HG03139 (cell line): Measurements from ENCODE around the gene ISG15.
"Not testable (repeated sequence)": the region's sequence is repeated elsewhere in the genome, so short reads cannot be mapped to it uniquely, and the experiment has no call there.

Experiments used
- ATAC-seq: cut with Tn5 transposase; IDR thresholded peaks from one replicate; pipeline ENCODE4 v1.9.1; 2021; ENCODE audit not compliant: unreplicated experiment

Gene ISG15

DNA sequence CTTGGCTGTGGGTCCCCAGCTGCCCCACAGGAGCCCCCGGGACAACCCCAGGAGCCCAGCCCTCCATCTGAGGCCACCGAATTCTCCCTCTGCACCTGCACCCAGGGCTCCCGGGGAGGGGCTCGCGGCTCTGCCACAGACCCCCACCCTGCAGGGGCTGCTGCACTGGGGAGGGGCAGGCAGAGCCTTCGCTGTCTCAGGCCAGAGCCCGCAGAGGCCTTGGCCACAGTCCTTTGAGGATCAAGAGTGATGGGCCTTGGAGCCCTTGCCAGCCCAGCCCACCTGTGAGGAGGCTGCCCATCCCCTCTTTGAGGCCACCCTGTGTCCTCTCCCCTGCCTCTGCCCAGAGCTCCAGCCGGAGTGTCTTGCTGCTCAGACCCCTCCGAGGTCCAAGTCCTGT lies 37.9 kb upstream of the ISG15 start:
- ATAC-seq, result no peak

DNA sequence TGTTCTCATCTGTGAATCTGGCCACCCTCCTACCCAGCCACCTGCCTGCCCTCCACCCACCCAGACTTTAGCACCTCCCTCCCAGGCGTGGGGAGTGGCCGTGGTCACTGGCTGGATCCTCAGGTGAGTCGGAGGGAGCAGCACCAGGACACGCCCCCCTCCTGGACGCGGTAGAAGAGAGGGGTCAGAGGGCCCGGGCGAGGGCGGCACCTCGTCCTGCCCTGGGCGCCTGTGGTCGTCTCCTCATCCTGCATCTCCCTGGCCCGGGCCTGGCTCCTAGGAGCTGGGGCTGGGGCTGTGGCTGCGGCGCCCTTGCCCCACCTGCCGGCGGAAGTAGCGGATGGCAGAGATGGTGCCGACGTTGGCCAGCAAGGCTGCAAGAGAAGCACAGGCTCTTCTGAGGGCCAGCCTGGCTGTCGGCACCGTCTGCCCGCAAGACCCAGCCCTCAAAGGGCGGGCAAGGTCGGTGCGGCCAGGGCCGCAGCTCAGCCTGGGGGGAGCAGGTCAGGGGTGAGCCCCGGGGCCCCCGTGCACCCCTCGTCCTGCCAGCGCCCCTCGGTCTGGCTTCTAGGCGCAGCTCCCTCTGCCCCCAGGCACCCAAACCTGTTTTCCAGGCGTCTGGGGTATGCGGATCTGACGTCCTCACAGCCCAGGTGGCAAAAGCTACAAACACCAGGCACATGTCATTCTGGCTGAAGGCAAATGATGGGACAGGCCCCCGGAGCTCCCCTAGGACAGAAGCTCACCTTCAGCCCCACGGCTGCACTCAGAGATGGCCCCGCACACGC lies 37.2 kb upstream of the ISG15 start:
- ATAC-seq, result no peak

DNA sequence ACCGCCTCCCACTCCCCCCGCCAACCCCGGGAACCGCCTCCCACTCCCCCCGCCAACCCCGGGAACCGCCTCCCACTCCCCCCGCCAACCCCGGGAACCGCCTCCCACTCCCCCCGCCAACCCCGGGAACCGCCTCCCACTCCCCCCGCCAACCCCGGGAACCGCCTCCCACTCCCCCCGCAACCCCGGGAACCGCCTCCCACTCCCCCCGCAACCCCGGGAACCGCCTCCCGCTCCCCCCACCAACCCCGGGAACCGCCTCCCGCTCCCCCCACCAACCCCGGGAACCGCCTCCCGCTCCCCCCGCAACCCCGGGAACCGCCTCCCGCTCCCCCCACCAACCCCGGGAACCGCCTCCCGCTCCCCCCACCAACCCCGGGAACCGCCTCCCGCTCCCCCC lies 36.5 kb upstream of the ISG15 start:
- not testable (repeated sequence) for ATAC-seq

DNA sequence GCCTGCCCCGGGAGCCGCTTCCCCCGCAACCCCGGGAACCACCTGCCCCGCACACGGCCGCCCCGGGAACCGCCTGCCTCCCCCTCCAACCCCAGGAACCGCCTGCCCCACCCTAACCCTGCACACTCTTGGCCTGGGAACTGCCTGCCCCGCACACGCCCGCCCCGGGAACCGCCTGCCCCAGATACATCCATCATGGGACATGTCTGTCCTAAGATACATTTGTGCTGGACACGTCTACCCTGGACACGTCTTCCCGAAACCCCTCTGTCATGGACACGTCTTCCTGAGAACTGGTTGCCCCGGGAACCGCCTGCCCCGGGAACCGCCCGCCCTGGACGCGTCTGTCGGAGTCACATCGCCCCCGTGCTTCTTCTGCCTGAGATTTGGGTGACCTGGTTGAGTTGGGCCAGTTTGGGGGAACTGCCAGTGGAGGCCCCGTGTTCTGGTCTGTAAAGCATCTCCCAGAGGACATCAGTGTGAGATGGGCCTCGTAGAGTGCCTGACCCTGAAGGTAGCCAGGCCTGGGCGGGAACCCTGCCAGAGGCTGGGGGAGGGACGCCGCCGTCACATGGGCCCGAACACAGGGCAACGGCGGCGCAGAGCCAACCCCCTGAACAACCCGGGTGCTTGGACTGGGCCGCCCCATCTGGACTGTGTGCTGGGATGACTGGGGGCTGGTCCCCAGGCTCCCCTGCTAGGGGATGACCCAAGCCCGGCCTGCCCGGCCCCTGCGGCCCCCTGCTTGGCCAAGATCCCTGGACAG lies 35.0 kb upstream of the ISG15 start:
- ATAC-seq, result no peak

DNA sequence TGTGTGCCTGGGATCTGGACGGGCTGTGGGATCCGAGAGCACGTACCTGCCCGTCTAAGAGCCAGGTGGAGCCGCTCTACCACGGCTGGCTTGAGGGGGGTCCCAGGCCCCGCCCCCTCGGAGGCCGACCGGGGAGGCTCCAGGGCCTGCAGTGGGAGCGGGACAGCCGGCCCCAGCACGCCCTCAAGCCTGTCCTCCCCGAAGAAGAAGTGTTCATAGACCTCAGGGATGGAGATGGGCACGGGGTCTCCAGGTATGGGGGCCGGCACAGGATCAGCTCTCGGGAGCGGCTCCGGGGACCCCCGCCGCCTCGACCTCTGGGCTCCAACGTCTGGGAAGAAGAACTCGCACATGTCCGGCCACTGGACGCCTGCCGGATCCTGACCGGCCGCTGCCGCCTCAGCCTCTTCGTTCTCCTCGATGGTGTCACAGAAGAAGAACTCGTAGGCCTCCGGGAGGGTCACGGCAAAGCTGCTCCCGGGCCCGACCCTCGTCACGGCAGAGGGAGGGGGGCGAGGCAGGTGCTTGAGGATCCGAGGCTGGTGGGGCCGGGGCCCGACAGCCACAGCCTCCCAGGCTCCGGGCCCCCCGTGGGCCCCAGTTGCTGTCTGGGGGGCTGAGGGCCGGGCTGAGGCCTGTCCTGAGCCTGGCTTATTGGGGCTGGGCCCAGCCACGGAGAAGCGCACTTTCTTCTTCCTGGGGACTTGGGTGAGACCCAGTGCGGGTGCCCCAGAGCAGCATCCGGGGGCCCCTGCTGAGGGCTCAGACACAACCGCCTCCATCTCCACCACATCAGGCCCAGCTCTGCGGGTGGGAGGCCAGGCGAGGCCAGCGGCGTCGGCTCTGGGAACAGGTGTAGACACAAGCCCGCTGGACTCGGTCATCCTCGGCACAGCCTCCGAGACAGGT lies 34.2 kb upstream of the ISG15 start:
- ATAC-seq, result no peak

DNA sequence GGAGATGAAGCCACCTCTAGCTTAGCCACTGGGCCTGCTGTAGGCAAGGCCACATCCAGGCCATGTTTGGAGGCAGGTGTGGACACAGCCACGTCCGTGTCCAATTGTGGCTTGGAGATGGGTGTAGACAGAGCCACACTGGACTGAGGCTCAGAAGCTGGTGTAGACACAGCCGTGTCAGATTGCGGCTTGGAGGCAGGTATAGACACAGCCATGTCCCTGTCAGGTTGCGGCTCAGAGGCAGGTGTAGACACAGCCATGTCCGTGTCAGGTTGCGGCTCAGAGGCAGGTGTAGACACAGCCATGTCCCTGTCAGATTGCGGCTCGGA lies 33.6 kb upstream of the ISG15 start:
- no peak for ATAC-seq

DNA sequence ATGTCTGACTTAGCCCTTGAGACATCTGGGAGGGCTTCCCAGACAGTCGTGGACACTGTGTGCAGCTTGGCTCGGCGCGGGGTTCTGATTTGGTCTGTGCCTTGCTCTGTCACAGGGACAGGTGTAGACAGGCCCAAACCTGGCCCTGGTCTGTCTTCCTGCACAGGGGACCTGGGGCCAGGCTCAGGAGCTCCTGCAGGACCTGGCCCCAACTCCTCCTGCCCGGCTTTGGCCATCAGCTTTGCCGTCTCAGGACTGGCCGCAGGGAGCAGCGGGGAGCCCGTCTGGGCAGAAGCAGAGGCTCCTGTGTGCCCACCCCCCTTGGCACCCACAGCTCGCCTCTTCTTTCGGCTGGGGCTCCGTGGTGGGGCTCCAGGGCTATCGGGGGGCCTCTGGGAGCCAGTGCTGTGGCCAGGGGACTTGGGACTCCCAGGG lies 33.1 kb upstream of the ISG15 start:
- no peak for ATAC-seq

DNA sequence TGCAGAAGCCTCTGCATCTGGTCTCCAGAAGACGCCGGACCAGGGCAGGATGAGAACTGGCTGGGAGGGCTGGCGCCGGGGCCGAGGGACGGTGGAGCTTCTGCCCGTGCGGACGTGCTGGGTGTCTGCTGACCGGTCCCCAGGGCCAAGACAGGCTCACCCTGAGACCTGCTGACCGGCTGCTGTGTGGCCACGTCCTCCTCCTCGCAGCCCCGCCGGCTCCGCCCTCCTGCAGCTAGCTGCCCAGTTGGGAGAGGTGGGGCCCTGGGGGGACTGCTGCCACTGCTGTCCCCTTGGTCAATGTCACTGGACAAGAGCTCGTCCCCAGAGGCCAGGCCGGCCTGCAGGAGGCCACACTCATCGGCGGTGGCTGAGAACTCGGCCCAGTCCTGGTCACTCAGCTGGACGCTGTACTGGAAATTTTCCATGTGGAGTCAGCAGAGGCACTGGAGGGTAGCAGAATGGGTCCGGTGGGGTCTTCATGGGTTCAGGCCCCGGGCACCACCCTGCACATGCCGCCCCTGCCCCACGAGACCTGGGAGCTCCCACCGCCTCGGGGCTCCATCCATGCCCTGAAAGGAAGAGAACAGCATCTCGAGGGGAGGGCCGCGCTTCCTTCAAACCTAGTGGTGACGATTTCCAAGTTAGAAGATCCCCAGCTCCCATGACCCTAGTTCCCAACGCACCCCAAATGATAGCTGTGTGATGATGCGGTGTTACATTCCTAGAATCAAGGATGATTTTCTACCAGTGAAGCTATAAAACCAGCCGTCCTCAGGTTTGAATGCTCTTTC lies 32.5 kb upstream of the ISG15 start:
- no peak for ATAC-seq

DNA sequence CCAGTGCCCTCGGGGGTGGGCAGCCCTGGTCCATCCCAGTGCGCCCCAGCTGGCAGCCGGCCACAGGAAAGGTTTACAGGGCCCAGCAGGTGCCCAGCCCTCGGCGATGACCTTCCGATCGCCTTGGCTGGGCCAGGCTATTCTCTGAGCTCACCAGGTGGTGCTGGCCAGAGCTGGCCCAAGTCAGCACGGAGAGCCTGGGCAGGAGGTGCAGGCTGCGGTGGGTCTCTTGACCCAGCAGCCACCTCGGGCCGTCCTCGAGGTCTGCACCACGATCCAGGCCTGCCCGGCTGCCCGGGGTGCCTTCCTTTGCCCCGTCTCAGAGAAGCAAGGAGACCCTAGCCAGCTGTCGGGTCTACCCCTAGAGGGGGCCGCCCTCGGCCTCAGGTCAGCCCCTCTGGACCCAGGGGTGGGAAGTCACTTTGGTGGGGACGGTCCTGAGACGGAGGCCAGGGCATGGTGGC lies 31.8 kb upstream of the ISG15 start:
- ATAC-seq, result no peak

DNA sequence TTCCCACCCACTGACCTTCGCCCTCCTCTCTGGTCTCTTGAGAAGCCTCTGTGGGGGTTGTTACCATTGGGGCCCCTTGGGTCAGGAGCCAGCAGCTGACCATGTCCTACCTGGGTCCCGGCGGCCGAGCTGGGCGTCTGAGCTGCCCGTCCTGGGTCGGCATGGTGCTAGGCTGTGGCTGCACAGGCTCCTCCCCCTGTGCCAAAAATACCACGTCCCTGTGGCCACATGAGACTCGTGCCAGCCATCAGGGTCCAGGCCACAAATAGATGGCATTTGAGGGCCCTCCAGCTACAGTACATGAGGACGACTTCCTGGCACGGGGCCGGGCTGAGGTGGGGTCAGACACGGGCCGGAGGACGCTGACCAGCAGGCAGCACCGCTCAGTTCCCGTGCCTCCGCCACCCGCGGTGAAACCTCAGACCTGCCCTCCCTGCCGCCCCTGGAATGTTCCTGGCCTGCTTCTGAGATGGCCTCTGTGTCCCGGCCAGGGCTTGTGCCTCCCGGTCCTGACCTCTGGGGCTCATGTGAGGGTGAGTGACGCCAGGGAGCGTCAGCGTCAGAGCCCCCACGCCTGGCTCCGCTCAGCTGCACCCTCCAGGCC lies 31.2 kb upstream of the ISG15 start, which contains the start of gene PERM1:
TSS of gene PERM1 (minus strand) at position 139 of the 604 bp plus-strand sequence. CDS start 1,064 bp downstream, outside the sequence.
- no peak for ATAC-seq

DNA sequence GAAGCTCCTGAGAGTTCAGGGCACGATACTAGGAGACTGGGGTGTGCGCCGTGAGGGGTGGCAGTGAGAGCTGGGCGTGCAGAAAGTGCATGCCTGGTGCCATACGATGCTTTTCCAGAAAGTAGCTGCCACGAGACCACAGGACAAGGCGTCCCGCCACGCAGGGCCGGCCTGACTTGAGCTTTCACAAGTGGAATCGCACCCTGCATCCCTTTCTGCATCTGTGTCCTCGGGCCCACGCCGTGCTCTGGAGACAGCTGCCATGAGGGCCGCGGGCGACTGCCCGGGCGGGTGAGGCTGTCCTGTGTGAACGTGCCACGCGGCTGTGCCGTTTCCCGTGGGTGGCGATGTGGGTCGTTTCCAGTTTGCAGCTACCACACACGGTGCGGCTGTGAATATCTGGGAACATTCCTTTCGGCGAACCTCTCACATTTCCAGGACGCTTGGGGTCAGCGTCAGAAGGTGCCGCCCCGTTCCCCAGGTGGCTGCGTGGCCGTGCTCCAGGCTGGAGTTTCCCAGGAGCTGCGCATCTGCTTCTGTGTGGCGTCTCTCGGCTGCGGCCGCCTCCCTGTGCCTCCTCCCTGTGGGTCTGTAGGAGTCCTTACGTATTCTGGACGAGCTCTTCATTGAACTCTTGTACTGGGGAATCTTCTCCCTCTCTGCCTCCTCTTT lies 30.4 kb upstream of the ISG15 start:
- ATAC-seq, result no peak

DNA sequence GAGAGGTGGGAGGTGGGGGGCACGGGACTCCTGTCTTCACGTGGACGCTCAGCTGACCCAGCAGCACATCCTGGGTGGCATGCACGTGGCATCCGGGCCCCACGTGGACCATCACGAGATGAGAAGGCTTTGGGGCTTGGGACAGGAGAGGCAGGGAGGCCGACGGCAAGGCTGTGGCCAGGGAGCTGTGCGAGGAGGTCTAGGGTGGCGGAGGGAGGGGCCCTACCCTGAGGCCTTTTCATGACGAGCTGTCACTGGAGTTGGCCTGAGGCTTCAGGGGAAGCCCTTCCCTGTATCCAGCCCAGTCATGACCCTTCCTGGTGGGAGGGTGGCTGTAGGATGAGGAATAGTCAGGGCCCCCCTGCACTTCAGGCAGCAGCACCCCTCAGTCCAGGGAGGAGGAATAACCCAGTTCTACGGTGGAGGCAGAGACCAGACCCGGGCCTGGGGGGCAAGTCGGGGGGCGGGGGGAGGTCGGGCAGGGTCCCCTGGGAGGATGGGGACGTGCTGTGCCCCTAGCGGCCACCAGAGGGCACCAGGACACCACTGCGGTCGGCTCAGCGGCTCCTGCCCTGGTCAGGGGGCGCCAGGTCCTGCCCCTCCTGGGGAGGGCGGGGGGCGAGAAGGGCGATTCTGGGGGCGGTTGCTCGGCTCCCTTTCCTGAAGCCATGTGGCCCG lies 29.4 kb upstream of the ISG15 start:
- ATAC-seq, result no peak

DNA sequence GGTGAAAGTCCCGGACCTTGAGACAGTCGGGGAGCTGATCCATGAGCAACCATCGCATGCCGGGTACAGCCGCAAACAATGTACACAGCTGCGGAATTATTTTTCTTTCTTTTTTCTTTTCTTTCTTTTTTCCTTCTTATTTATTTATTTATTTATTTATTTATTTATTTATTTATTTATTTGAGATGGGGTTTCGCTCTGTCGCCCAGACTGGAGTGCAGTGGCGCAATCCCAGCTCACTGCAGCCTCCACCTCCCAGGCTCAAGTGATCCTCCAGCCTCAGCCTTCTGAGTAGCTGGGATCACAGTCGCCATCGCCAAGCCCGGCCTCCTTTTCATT lies 28.9 kb upstream of the ISG15 start:
- no peak for ATAC-seq

DNA sequence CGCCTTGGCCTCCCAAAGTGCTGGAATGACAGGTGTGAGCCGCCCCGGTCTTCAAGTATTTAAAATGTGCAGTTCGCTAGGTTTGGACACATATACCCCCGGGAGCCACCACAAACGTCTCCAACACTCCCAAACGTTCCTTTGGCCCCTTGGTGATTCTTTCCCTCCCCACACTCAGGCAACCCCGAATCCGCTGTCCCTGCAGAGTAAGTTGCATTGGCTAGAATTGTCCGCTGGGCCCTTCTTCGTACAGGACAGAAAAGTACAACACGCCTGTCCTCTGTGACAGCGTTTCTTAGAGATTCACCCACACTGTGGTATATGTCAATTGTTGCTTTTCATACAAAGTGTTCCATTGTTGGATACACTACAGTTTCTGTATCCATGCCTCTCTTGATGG lies 28.2 kb upstream of the ISG15 start:
- no peak for ATAC-seq

DNA sequence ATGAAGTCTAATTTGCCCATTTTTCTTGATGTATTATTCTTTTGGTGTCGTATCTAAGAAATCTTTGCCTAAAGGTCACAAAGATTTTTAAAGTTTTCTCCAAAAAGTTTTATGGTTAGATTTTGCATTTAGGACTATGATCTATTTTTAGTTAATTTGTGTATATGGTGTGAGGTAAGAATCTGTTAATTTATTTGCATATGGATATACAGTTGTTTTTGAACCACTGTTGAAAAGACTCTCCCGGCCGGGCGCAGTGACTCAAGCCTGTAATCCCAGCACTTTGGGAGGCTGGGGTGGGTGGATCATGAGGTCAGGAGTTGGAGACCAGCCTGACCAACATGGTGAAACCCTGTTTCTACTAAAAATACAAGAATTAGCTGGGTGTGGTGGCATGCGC lies 25.2 kb upstream of the ISG15 start:
- not testable (repeated sequence) for ATAC-seq

DNA sequence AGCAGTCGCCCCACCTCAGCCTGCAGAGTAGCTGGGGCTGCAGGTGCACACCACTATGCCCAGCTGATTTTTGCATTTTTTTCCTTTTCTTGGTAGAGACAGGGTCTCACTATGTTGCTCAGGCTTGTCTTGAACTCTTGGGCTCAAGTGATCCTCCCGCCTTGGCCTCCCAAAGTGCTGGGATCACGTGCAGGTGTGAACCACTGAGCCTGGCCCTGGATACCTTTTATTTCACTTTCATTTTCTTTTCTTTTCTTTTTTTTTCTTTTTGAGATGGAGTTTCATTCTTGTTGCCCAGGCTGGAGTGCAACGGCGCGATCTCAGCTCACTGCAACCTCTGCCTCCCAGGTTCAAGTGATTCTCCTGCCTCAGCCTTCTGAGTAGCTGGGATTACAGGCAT lies 22.0 kb upstream of the ISG15 start:
- ATAC-seq, result not testable (repeated sequence)

DNA sequence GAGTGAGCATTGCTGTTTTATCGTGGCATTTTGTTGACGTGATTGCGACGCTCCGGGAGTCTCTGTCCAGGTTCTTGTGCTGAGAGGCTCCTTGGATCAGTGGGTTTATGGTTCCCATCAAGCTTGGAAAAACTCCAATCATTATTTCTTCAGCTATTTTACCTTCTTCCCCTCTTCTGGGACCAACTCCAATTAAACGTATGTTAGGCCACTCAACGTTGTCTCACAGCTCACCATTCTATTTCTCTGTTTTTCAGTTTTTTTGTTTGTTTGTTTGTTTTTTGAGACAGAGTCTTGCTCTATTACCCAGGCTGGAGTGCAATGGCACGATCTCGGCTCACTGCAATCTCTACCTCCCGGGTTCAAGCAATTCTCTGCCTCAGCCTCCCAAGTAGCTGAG lies 21.4 kb upstream of the ISG15 start:
- ATAC-seq, result no peak

DNA sequence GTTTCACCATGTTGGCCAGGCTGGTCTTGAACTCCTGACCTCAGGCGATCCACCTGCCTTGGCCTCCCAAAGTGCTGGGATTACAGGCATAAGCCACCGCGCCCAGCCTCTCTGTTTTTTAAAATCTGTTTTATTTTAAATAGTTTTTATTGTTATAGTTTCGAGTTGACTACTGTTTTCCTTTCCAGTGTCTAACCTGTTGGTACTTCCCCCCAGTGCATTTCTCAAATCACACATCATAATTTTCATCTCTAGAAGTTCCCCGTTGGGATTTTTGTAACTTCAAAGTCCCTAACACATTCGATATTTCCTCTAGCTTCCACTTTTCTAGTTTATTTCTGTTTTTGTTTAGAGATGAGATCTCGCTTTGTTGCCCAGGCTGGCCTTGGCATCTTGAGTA lies 20.9 kb upstream of the ISG15 start:
- ATAC-seq, result no peak

DNA sequence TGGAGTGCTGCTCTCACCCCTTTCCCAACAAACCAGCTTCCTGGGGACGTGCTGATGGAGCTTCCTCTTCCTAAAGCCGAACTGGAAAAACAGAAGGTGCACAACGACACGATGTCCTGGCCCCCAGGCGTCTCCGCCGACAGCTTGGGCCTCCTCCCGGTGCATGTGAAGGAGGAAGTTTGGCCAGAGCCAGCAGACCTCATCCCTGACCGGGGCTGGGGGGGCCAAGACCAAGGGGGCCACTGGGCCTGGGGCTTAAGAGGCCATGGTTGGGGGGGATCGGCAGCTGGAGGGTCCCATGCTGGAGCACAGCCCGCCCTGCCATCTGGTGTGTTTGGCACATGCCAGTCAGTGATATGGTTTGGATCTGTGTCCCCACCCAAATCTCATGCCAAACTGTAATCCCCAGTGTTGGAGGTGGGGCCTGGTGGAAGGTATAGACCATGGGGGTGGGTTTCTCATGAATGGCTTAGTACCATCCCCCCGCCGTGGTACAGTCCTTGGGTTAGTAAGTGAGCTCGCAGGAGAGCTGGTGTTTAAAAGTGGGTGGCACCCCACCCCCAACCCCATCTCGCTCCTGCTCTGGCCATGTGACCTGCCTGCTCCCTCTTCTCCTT lies 19.8 kb upstream of the ISG15 start:
- no peak for ATAC-seq
